Measurements from ENCODE around the gene MYOM1. TPM values are rescaled to one million over a fixed set of nuclear protein-coding genes. Genes with fewer than 3 reads are reported as not detected.
"Not testable (repeated sequence)": the region's sequence is repeated elsewhere in the genome, so short reads cannot be mapped to it uniquely, and the experiment has no call there.

Gene MYOM1
- total RNA-seq, 1 experiment from 2014 or later, result 0.06 TPM

DNA sequence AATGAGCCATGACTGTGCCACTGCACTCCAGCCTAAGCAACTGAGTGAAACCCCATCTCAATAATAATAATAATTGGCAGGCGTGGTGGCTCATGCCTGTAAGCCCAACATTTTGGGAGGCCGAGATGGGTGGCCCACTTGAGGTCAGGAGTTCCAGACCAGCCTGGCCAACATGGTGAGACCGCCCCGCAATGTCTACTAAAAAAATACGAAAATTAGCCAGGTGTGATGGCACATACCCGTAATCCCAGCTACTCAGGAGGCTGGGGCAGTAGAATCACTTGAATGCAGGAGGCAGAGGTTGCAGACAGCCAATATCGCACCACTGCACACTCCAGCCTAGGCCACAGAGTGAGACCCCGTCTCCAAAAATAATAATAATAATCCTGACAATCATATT is 178.9 kb downstream of the MYOM1 start:
- Histone ChIP-seq H3K9me3 (replicated peaks) (no peaks in the 10 kb centered on the region), H3K4me1 (peaks cover 7% of the 10 kb centered on the region; the same call in 1 of the 2 replicates), H3K4me3 (no peak overlapping the region), H3K27me3 (no peaks in the 10 kb centered on the region), H3K36me3 (no peaks in the 10 kb centered on the region), H3K27ac (no peak overlapping the region)
- no peak for DNase-seq

DNA sequence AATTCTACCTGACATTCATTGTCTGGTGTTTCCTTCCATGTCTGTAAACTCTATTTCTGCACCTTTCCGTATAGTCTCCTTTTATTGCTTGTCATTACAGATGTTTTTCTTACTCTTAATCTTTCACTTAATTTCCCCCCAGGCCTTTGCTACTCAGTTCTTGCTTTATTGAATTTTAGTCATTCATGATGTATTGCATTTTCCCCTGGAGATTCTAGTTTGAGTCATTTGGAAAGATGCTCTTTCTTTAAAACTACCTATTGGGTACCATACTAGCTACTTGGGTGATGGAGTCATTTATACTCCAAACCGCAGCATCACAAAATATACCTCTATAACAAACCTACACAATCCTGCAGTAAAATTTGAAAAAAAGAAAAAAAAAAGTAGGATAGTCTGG is 179.6 kb downstream of the MYOM1 start:
- H3K9me3 ChIP-seq (replicated peaks), result no peaks in the 10 kb centered on the region
- H3K36me3 ChIP-seq, result no peaks in the 10 kb centered on the region
- H3K4me1 ChIP-seq, result peaks cover 7% of the 10 kb centered on the region; the same call in 1 of the 2 replicates
- H3K27me3 ChIP-seq, result no peaks in the 10 kb centered on the region
- H3K4me3 ChIP-seq, result no peak overlapping the region
- H3K27ac ChIP-seq, result no peak overlapping the region
- no peak for DNase-seq

DNA sequence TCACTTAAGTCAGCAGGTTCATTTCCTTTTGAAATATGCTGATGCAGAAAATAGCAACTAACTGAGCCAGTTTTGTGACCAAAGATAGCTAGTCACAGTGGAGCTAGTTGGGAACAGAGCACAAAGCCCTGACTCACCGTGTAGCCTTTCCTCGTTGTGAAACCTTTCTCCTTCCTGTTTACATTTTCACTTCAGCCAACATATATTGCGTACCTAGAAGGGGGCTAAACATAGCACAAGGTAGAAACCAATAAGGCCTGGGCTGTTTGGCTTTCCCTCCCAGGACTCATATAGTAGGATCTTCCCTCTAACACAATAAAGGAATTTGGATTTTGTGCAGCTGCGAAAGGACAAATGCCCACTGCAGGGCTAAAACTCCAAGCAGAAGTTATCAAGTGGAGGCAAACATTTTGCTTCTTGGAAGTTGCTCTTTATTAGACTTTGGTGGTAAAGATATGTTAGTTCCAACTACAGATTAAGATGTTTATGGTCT is 182.3 kb downstream of the MYOM1 start:
- H3K27ac ChIP-seq, result no peak overlapping the region
- no peaks in the 10 kb centered on the region for H3K9me3 ChIP-seq (replicated peaks)
- H3K36me3 ChIP-seq, result no peaks in the 10 kb centered on the region
- no peak for DNase-seq
- H3K4me3 ChIP-seq, result no peak overlapping the region
- H3K27me3 ChIP-seq, result no peaks in the 10 kb centered on the region
- H3K4me1 ChIP-seq, result peaks cover 7% of the 10 kb centered on the region; the same call in 1 of the 2 replicates

DNA sequence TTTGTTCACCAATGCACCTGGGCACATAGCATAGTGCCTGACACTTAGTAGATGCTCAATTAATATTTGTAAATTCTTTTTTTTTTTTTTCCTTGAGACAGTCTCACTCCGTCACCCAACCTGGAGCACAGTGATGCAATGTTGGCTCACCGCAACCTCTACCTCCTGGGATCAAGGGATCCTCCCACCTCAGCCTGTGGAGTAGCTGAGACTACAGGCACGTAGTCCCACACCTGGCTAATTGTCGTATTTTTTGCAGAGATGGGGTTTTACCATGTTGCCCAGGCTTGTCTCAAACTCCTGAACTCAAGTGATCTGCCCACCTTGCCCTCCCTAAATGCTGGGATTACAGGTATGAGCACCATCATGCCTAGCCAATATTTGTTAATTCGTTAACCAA is 183.7 kb downstream of the MYOM1 start:
- Histone ChIP-seq H3K4me1 (no peaks in the 10 kb centered on the region), H3K36me3 (no peaks in the 10 kb centered on the region)
- DNase-seq, result no peak

DNA sequence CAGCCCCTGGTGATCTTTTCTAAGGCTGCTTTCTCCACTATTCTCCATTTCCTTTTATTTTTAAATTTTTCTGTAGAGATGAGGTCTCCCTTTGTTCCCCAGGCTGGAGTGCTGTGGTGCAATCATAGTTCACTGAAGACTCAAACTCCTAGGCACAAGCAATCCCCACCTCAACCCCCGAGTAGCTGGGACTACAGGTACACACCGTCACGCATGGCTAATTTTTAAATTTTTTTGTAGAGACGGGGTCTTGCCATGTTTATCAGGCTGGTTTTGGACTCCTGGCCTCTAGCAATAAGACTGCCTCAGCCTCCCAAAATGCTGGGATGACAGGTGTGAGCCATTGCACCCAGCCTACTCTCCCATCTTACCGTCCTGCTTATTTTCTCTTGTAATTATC is 184.1 kb downstream of the MYOM1 start:
- no peaks in the 10 kb centered on the region for H3K36me3 ChIP-seq

More for the DNA sequence above, 183.7 kb downstream of the MYOM1 start:
- Histone ChIP-seq H3K4me3 (no peak overlapping the region), H3K27ac (no peak overlapping the region), H3K9me3 (replicated peaks) (no peaks in the 10 kb centered on the region), H3K27me3 (no peaks in the 10 kb centered on the region)

DNA sequence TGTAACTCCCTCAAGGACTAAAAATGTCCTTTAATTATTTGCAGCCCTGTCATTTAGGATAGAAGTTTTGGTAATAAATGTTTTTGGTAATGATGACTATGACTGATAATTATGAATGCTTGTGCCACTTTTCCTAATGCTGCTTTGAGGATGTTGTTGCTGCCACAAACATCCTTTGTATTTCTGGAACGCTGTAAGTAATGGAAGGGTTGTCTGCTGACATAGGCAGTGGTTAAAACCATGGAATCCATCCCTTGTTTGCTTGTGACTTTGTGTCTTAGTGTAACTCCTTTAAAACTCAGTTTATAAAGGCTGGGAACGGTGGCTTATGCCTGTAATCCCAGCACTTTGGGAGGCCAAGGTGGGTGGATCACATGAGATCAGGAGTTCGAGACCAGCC is 187.0 kb downstream of the MYOM1 start:
- no peak for DNase-seq
- Histone ChIP-seq H3K27ac (no peak overlapping the region), H3K27me3 (no peaks in the 10 kb centered on the region), H3K36me3 (no peaks in the 10 kb centered on the region), H3K9me3 (replicated peaks) (no peaks in the 10 kb centered on the region), H3K4me3 (no peak overlapping the region), H3K4me1 (no peaks in the 10 kb centered on the region)

More for the DNA sequence above, 184.1 kb downstream of the MYOM1 start:
- no peak overlapping the region for H3K27ac ChIP-seq
- DNase-seq, result no peak
- H3K9me3 ChIP-seq (replicated peaks), result no peaks in the 10 kb centered on the region
- H3K27me3 ChIP-seq, result no peaks in the 10 kb centered on the region
- H3K4me3 ChIP-seq, result no peak overlapping the region
- H3K4me1 ChIP-seq, result no peaks in the 10 kb centered on the region

DNA sequence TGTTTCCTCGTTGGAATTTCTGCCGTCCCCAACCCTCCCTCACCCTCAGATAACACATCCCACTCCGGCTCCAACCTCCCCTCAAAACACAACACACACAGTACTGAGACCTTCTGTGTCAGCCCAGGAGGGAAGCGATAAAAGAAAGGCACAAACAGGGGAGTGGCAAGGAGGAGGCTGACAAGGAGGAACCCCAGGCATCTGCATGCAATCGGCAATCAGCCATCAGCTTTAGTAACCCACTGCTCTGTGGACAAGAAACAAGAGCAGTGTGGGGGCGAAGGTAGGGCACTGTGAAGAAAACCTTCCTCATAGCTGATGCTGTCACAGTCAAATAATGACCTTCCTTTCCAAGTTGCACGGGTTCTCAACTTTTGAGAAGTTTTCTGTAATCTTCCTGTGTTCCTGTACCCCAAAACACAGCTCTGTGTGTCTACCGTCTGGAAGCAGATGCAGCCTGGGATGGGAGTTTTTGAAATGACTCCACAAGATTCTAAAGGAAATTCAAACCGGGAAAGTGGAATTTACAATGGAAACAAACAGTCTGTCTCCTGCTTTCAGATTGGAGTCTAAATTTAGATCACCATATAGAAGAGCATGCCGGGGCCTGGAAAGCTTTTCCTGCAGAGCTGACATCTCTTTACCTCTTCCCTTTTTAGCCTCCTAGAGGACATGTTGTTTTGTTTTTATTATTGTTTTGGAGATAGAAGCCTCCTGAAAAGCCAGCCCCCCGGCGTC is 190.4 kb downstream of the MYOM1 start:
- H3K4me1 ChIP-seq, result no peaks in the 10 kb centered on the region
- no peaks in the 10 kb centered on the region for H3K27me3 ChIP-seq
- H3K9me3 ChIP-seq (replicated peaks), result no peaks in the 10 kb centered on the region
- no peak overlapping the region for H3K4me3 ChIP-seq
- DNase-seq, result no peak
- no peaks in the 10 kb centered on the region for H3K36me3 ChIP-seq
- H3K27ac ChIP-seq, result no peak overlapping the region

DNA sequence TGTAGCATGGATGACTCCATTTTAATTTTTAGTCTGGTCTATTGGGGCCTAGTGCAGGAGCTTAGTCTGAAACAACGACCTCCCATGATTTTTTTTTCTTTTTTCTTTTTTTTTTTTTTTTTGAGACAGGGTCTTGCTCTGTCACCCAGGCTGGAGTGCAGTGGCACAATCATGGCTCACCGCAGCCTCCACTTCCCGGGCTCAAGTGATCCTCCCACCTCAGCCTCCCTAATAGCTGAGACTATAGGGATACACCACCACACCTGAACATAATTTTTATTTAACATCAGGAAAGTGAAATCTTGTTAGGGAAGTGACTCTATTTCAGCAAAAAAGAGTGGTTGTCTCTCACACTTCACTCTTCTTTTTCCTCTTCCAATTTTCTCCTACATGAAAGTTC is 191.7 kb downstream of the MYOM1 start:
- H3K27me3 ChIP-seq, result not testable (repeated sequence)

DNA sequence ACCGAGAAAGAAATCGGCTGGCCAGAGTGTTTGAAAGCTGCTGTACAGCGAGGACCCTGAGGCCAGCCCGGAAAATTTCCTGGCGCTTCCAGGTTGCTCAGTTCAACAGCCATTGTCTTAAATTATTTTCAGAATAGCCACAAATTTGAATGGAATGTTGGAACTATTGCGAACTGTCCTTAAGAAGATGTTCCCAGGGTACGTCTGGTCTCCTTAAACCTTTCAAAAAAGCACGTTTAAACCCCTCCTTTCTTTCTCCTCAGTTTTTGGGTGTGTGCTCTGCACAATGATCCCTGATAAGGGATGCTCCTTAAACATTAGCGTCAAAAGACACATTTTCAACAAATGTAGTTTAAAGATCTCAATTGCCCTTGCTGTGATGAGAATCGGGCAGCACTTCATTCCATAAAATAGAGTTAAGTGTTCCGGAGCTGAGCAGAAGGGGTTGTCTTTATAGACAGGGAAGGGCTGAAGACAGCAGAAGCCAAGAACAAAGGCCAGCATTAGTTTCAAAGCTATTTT is 192.3 kb downstream of the MYOM1 start:
- Histone ChIP-seq H3K9me3 (replicated peaks) (no peaks in the 10 kb centered on the region), H3K27me3 (no peaks in the 10 kb centered on the region), H3K27ac (no peak overlapping the region), H3K4me1 (no peaks in the 10 kb centered on the region), H3K36me3 (no peaks in the 10 kb centered on the region), H3K4me3 (no peak overlapping the region)
- no peak for DNase-seq

More for the DNA sequence above, 191.7 kb downstream of the MYOM1 start:
- not testable (repeated sequence) for H3K36me3 ChIP-seq; H3K9me3 ChIP-seq (replicated peaks); DNase-seq; H3K4me3 ChIP-seq; H3K27ac ChIP-seq; H3K4me1 ChIP-seq

DNA sequence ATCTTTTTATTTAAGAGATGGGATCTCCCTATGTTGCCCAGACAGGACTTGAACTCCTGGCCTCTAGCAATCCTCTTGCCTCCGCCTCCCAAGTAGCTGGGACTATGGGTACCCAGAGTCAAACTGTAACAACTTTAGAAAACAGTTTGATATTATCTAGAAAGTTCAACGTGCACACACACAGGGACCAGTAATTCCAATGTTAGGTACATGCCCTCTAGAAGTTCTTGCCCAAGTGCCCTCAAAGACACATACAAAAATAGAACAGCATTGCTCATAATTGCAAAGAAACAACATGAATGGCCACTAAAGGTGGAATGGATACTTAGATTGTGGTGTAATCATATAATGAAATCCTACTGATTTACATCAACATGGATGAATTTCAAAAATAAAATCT is 194.2 kb downstream of the MYOM1 start:
- no peaks in the 10 kb centered on the region for H3K27me3 ChIP-seq
- H3K4me1 ChIP-seq, result no peaks in the 10 kb centered on the region

DNA sequence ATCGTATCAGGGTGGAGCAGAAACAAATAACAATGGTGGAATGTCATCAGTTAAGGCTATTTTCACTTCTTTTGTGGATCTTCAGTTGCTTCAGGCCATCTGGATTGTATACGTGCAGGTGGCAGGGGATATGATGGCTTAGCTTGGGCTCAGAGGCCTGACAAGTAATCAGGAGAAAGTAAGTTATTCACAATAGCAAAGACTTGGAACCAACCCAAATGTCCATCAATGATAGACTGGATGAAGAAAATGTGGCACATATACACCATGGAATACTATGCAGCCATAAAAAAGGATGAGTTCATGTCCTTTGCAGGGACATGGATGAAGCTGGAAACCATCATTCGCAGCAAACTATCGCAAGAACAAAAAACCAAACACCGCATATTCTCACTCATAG is 196.2 kb downstream of the MYOM1 start:
- not testable (repeated sequence) for DNase-seq; H3K9me3 ChIP-seq (replicated peaks); H3K27ac ChIP-seq; H3K36me3 ChIP-seq; H3K4me3 ChIP-seq; H3K4me1 ChIP-seq; H3K27me3 ChIP-seq

More for the DNA sequence above, 194.2 kb downstream of the MYOM1 start:
- Histone ChIP-seq H3K4me3 (no peak overlapping the region), H3K27ac (no peak overlapping the region), H3K36me3 (no peaks in the 10 kb centered on the region), H3K9me3 (replicated peaks) (no peaks in the 10 kb centered on the region)
- no peak for DNase-seq

Other genes starting within 250 kb of the MYOM1 start
- 15.3 and 16.7 TPM in 2 replicates for gene LPIN2, start 206.8 kb downstream of the MYOM1 start, total RNA-seq (2014; rRNA removed; shearing (Covaris generic))
- 207 and 234 TPM in 2 replicates for gene MYL12A, start 27.8 kb upstream of the MYOM1 start, total RNA-seq (2014; rRNA removed; shearing (Covaris generic))
- gene MYL12B, start 42.2 kb upstream of the MYOM1 start, total RNA-seq (2014; rRNA removed; shearing (Covaris generic)), result 106 and 118 TPM in 2 replicates
- gene TGIF1, start 230.2 kb upstream of the MYOM1 start, total RNA-seq (2014; rRNA removed; shearing (Covaris generic)), result 86.9 and 88.8 TPM in 2 replicates